ENCODE data around the gene ZNF398. TPM values are rescaled to one million over a fixed set of nuclear protein-coding genes. Genes with fewer than 3 reads are reported as not detected.

The ZNF398 gene
- total and polyA plus RNA-seq, 9 of the 15 experiments (the other 6 are each of a cell fraction or from before 2014, with no cell fraction given), result 4.0 to 18.6 (median 10.4) TPM

DNA sequence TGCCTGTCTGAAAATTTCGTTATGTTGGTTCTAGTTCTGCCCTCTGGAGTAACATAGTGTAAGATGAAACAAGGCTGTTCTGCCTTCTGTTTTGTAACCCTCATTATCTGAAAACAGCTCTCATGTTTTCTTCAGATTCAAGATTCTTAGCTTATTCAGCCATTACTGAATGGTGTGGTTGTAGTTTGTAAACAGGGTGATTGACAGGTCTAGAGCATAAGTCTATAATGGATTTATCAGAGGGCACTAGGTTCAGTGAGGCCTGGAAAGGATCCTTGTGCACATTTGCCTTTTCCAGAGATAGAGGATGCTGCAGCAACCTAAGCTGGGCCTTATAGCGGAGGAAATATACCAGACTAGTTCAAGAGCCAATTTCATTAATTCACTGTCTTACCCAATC is 6.1 kb downstream of the ZNF398 start:
- Histone ChIP-seq H2AFZ (ENCODE audit: low read depth, low read length) (no peak overlapping the region), H3K4me2 (ENCODE audit: insufficient read depth, low read length) (no peak overlapping the region), H3K79me2 (ENCODE audit: control insufficient read depth, insufficient read depth, low read length) (peaks cover 54% of the 10 kb centered on the region), H3K9me1 (ENCODE audit: control insufficient read depth, insufficient read depth, low read length) (no peaks in the 10 kb centered on the region), H3K9ac (ENCODE audit: insufficient read depth in 1 of 2, low read depth in 2 of 2, low read length in 2 of 2) (no peak overlapping the region), H3K36me3 (ENCODE audit: control insufficient read depth, insufficient read depth, low read length) (peaks cover 60% of the 10 kb centered on the region), H3K9me3 (replicated peaks; ENCODE audit: control insufficient read depth, insufficient read depth, low read depth, low read length) (no peaks in the 10 kb centered on the region), H3K27me3 (ENCODE audit: control insufficient read depth in 2 of 2, insufficient read depth in 2 of 2, low read length in 2 of 2) (no peaks in the 10 kb centered on the region), H4K20me1 (replicated peaks; ENCODE audit: control insufficient read depth, insufficient read depth, low read length) (peaks cover under 1% of the 10 kb centered on the region; the same call in 1 of the 2 replicates), H3K4me1 (replicated peaks in 1 of 2; ENCODE audit: control insufficient read depth in 2 of 2, insufficient read depth in 2 of 2, low read length in 2 of 2) (peaks cover 2 to 12% of the 10 kb centered on the region in 2 experiments; a peak in 3 of 5 replicates), H3K27ac (ENCODE audit: extremely low read depth, low read depth, low read length) (no peak overlapping the region), H3K4me3 (no peak overlapping the region)
- intact Hi-C loops (cut with micrococcal nuclease), result no loop called here
- TF ChIP-seq, protein P1, sequence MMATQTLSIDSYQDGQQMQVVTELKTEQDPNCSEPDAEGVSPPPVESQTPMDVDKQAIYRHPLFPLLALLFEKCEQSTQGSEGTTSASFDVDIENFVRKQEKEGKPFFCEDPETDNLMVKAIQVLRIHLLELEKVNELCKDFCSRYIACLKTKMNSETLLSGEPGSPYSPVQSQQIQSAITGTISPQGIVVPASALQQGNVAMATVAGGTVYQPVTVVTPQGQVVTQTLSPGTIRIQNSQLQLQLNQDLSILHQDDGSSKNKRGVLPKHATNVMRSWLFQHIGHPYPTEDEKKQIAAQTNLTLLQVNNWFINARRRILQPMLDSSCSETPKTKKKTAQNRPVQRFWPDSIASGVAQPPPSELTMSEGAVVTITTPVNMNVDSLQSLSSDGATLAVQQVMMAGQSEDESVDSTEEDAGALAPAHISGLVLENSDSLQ (IDR thresholded peaks at IDR 0.05), result peak; percentile 47
- TF ChIP-seq, protein P2, sequence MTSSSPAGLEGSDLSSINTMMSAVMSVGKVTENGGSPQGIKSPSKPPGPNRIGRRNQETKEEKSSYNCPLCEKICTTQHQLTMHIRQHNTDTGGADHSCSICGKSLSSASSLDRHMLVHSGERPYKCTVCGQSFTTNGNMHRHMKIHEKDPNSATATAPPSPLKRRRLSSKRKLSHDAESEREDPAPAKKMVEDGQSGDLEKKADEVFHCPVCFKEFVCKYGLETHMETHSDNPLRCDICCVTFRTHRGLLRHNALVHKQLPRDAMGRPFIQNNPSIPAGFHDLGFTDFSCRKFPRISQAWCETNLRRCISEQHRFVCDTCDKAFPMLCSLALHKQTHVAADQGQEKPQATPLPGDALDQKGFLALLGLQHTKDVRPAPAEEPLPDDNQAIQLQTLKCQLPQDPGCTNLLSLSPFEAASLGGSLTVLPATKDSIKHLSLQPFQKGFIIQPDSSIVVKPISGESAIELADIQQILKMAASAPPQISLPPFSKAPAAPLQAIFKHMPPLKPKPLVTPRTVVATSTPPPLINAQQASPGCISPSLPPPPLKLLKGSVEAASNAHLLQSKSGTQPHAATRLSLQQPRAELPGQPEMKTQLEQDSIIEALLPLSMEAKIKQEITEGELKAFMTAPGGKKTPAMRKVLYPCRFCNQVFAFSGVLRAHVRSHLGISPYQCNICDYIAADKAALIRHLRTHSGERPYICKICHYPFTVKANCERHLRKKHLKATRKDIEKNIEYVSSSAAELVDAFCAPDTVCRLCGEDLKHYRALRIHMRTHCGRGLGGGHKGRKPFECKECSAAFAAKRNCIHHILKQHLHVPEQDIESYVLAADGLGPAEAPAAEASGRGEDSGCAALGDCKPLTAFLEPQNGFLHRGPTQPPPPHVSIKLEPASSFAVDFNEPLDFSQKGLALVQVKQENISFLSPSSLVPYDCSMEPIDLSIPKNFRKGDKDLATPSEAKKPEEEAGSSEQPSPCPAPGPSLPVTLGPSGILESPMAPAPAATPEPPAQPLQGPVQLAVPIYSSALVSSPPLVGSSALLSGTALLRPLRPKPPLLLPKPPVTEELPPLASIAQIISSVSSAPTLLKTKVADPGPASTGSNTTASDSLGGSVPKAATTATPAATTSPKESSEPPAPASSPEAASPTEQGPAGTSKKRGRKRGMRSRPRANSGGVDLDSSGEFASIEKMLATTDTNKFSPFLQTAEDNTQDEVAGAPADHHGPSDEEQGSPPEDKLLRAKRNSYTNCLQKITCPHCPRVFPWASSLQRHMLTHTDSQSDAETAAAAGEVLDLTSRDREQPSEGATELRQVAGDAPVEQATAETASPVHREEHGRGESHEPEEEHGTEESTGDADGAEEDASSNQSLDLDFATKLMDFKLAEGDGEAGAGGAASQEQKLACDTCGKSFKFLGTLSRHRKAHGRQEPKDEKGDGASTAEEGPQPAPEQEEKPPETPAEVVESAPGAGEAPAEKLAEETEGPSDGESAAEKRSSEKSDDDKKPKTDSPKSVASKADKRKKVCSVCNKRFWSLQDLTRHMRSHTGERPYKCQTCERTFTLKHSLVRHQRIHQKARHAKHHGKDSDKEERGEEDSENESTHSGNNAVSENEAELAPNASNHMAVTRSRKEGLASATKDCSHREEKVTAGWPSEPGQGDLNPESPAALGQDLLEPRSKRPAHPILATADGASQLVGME (CRISPR knock-in tag; IDR thresholded peaks at IDR 0.05), result no peak
- no TSS peak for BruUV-seq (replicated peaks)
- ChIA-PET CTCF (ENCODE audit: low intra/inter-chr PET ratio) (no interaction called here), POLR2A (interaction anchor here (0.6 to 2.4 kb wide), 3 partner anchors 12 to 175 kb away, joined by 3 to 8 read pairs (median 3); no protein-coding TSS in a partner anchor)
- in situ Hi-C loops (cut with MboI), result no loop called here
- 94% methylated on average over 2 of the region's 2 CpGs for WGBS (ENCODE audit: insufficient coverage, low coverage, missing lambda C conversion rate)
- ATAC-seq, result no peak
- no peak for FAIRE-seq
- DNase-seq (ENCODE audit: extremely low read depth in 1 of 4, low spot score in 3 of 4), result no peak

All from K562 (cell line).